GM04504 (cell line): ENCODE data around the gene TLE3.

Experiments
- DNase-seq: peaks from one replicate; pipeline ENCODE4 v3.0.0-alpha.2; 2012; ENCODE audit warnings: low read depth

The TLE3 gene

GRCh38 chr15:70029297-70029701 is 68.4 kb downstream of the TLE3 start:
- DNase-seq: no peak

GRCh38 chr15:70027518-70027917 is 70.2 kb downstream of the TLE3 start:
- no peak for DNase-seq

- no peak for DNase-seq
Observed at GRCh38 chr15:70026991-70027390, 70.7 kb downstream of the TLE3 start.

GRCh38 chr15:70025413-70026296 is 72.1 kb downstream of the TLE3 start:
- DNase-seq: no peak

GRCh38 chr15:70024521-70024920 is 73.2 kb downstream of the TLE3 start:
- no peak for DNase-seq

GRCh38 chr15:70023769-70024491 is 73.8 kb downstream of the TLE3 start:
- peak; percentile 47 for DNase-seq

GRCh38 chr15:70023064-70023768 is 74.5 kb downstream of the TLE3 start:
- DNase-seq: peak; percentile 73

GRCh38 chr15:70020229-70020628 is 77.5 kb downstream of the TLE3 start:
- DNase-seq: no peak

- no peak for DNase-seq
Observed at GRCh38 chr15:70018646-70019600, 78.8 kb downstream of the TLE3 start.

GRCh38 chr15:70017801-70018200 is 79.9 kb downstream of the TLE3 start:
- DNase-seq: no peak

GRCh38 chr15:70017025-70017424 is 80.7 kb downstream of the TLE3 start:
- DNase-seq: no peak

- DNase-seq: no peak
Observed at GRCh38 chr15:70016511-70016994, 81.2 kb downstream of the TLE3 start.

GRCh38 chr15:70014860-70015490 is 82.7 kb downstream of the TLE3 start:
- DNase-seq: no peak

- no peak for DNase-seq
Observed at GRCh38 chr15:70014331-70014730, 83.4 kb downstream of the TLE3 start.

- no peak for DNase-seq
Observed at GRCh38 chr15:70013656-70014313, 83.9 kb downstream of the TLE3 start.

- no peak for DNase-seq
Observed at GRCh38 chr15:70012895-70013294, 84.8 kb downstream of the TLE3 start.

- DNase-seq: no peak
Observed at GRCh38 chr15:70008697-70009290, 88.9 kb downstream of the TLE3 start.

- no peak for DNase-seq
Observed at GRCh38 chr15:70006259-70007147, 91.2 kb downstream of the TLE3 start.

GRCh38 chr15:70004826-70005225 is 92.9 kb downstream of the TLE3 start:
- no peak for DNase-seq
